B cell (primary cell): Measurements from ENCODE around the gene SMARCC2. TPM values are rescaled to one million over a fixed set of nuclear protein-coding genes. Genes with fewer than 3 reads are reported as not detected.

ENCODE experiments used
- ATAC-seq: fragments of 200-7000 bp; cut with Tn5 transposase; one replicate; pipeline ENCODE4 v1.10.0; 2021; ENCODE audit warnings: low read depth, mild to moderate bottlenecking, moderate number of reproducible peaks, moderate library complexity
- CTCF ChIA-PET: fragments of 350-600 bp; sonication (Branson Sonifier 250); formaldehyde crosslinking; loops from one replicate; lab custom pipeline; 2021; ENCODE audit warnings: antibody characterized with exemption, inconsistent platforms; lab: Charles Lee
- POLR2A ChIA-PET: fragments of 350-600 bp; sonication (Branson Sonifier 250); formaldehyde crosslinking; loops from one replicate; lab custom pipeline; 2021; ENCODE audit warnings: antibody characterized with exemption; lab: Charles Lee
- DNase-seq: peaks from one replicate; pipeline ENCODE4 v3.0.0; 2013
- H2AFZ ChIP-seq: 2 replicates; pipeline ENCODE4 v1.6.1; 2012; ENCODE audit warnings: mild to moderate bottlenecking, low read depth, low read length; ENCODE audit not compliant: insufficient read depth, poor library complexity, severe bottlenecking
- H3K27ac ChIP-seq, 2 donors: 1 replicate in 1 of 2; 2 replicates in 1 of 2; pipeline ENCODE4 v1.5.1; 2012 to 2013; ENCODE audit warnings: low read length in 2 of 2, mild to moderate bottlenecking in 2 of 2, moderate library complexity in 1 of 2
- H3K27me3 ChIP-seq, 4 experiments: fragments of 200-600 bp in 1 of 4; sonication (generic) in 1 of 4; replicated peaks in 1 of 4; 1 replicate in 2 of 4; 2 replicates in 2 of 4; pipeline versions ENCODE4 v1.6.1 to v1.7.0; 2013 to 2016; ENCODE audit warnings: low read length in 3 of 4, mild to moderate bottlenecking in 2 of 4, mixed read lengths in 1 of 4, moderate library complexity in 1 of 4; ENCODE audit not compliant: insufficient read depth in 4 of 4, control insufficient read depth in 3 of 4; ENCODE audit errors: control extremely low read depth in 1 of 4
- H3K36me3 ChIP-seq, 2 experiments: replicated peaks in 1 of 2; 1 replicate in 1 of 2; 2 replicates in 1 of 2; pipeline versions ENCODE4 v1.6.1 to v1.7.1; 2013; ENCODE audit warnings: low read length in 1 of 2; ENCODE audit not compliant: insufficient read depth in 2 of 2, control insufficient read depth in 1 of 2; ENCODE audit errors: control extremely low read depth in 1 of 2, extremely low read depth in 1 of 2
- H3K4me1 ChIP-seq, 2 donors: fragments of 200-600 bp in 1 of 2; sonication (generic) in 1 of 2; 1 replicate in 1 of 2; 2 replicates in 1 of 2; pipeline versions ENCODE4 v1.5.1 to v1.6.1; 2013 to 2017; ENCODE audit warnings: low read length in 2 of 2; ENCODE audit not compliant: control insufficient read depth in 2 of 2, insufficient read depth in 2 of 2
- H3K4me2 ChIP-seq: replicated peaks from 2 replicates; pipeline ENCODE3; 2012; ENCODE audit warnings: mild to moderate bottlenecking, low read depth, low read length; ENCODE audit not compliant: poor library complexity, severe bottlenecking
- H3K4me3 ChIP-seq, 5 experiments: fragments of 200-600 bp in 1 of 5; sonication (generic) in 1 of 5; 1 replicate in 3 of 5; 2 replicates in 2 of 5; pipeline versions ENCODE4 v1.5.1 to v1.7.0; 2011 to 2016; ENCODE audit warnings: low read length in 4 of 5, mild to moderate bottlenecking in 4 of 5, low read depth in 2 of 5, control low read depth in 1 of 5, moderate library complexity in 1 of 5; ENCODE audit not compliant: insufficient read depth in 1 of 5; ENCODE audit errors: control extremely low read depth in 1 of 5, extremely low read depth in 1 of 5
- H3K79me2 ChIP-seq: fragments of 200-600 bp; sonication (generic); one replicate; pipeline ENCODE4 v1.6.0; 2016; ENCODE audit warnings: low read length; ENCODE audit not compliant: control insufficient read depth, insufficient read depth
- H3K9ac ChIP-seq: fragments of 200-600 bp; sonication (generic); 2 replicates; pipeline ENCODE4 v1.6.1; 2017; ENCODE audit warnings: mild to moderate bottlenecking, low read length, moderate library complexity
- H3K9me3 ChIP-seq, 3 donors: one replicate each; pipeline versions ENCODE4 v1.6.1 to v1.7.1; 2013; ENCODE audit warnings: low read length in 2 of 3; ENCODE audit not compliant: control insufficient read depth in 2 of 3, insufficient read depth in 1 of 3; ENCODE audit errors: control extremely low read depth in 1 of 3
- H4K20me1 ChIP-seq: 2 replicates; pipeline ENCODE4 v1.6.0; 2012; ENCODE audit warnings: mild to moderate bottlenecking, low read length; ENCODE audit not compliant: insufficient read depth, control insufficient read depth, poor library complexity, severe bottlenecking
- H3K27ac Mint-ChIP-seq: one replicate; pipeline ENCODE4 v1.8.0; 2021; ENCODE audit warnings: mixed read lengths
- H3K27me3 Mint-ChIP-seq: one replicate; pipeline ENCODE4 v1.8.0; 2021; ENCODE audit warnings: mixed read lengths
- H3K4me1 Mint-ChIP-seq: one replicate; pipeline ENCODE4 v1.8.0; 2021; ENCODE audit warnings: mixed read lengths
- H3K4me3 Mint-ChIP-seq: one replicate; pipeline ENCODE4 v1.8.0; 2021; ENCODE audit warnings: mixed read lengths
- H3K9me3 Mint-ChIP-seq: one replicate; pipeline ENCODE4 v1.8.0; 2022; ENCODE audit warnings: mixed read lengths; ENCODE audit not compliant: insufficient read depth
- CTCF ChIP-seq: fragments of 200-600 bp; IDR thresholded peaks from one replicate; pipeline ENCODE4 v1.8.0; 2022; ENCODE audit warnings: antibody characterized with exemption, mild to moderate bottlenecking
- EZH2 ChIP-seq: IDR thresholded peaks from 2 replicates; pipeline ENCODE4 v1.6.1; 2012; ENCODE audit warnings: borderline replicate concordance, low read depth, mild to moderate bottlenecking, moderate library complexity, low read length; ENCODE audit not compliant: insufficient read depth, poor library complexity, severe bottlenecking
- WGBS: methylation state at CpG from one replicate; pipeline ENCODE4 v1.1.5; 2013; ENCODE audit warnings: missing lambda C conversion rate; ENCODE audit not compliant: insufficient coverage; 5-methylcytosine and 5-hydroxymethylcytosine counted together
- intact Hi-C: fragments of 100-400 bp; cut with micrococcal nuclease; formaldehyde crosslinking; loops from one replicate; pipeline ENCODE4 v1.10.0; 2022
- polyA plus RNA-seq: library from polyadenylated mRNA; depleted of rRNA; stranded (reverse); fragments of >200 nt; gene quantifications from 2 replicates; pipeline ENCODE4 v1.2.3, GENCODE V29; 2012
- total RNA-seq, 2 donors: library from RNA; stranded (reverse); fragments of 120-200 nt in 1 of 2; gene quantifications; 1 replicate in 1 of 2; 2 replicates in 1 of 2; pipeline versions ENCODE4 v1.2.3 to v1.2.4, GENCODE V29; 2013 to 2022

The SMARCC2 gene
- total and polyA plus RNA-seq, 2 donors (not counting 1 experiment from before 2014, with no cell fraction given), result 70.4 to 198 TPM

- H3K4me3 Mint-ChIP-seq, result peak overlapping the region; percentile 35
- H3K27ac ChIP-seq, result no peak overlapping the region
- peak overlapping the region; percentile 4 for H3K4me2 ChIP-seq
- no peak overlapping the region for H3K4me3 ChIP-seq
- CTCF ChIA-PET, result interaction anchor here (1.1 to 6.7 kb wide), 4 partner anchors 25 to 448 kb away, joined by 3 to 247 read pairs (median 14); partner anchors contain the start of genes ESYT1, RPL41 and ZC3H10
- H3K27me3 ChIP-seq, result no peaks in the 10 kb centered on the region
- WGBS, result no CpG with 5 or more reads among the region's 2 CpGs
- H3K79me2 ChIP-seq, result peaks cover 29% of the 10 kb centered on the region
- H4K20me1 ChIP-seq, result no peaks in the 10 kb centered on the region
- H3K4me1 ChIP-seq, result peaks cover 19 to 30% of the 10 kb centered on the region in 2 donors
- peaks cover 38% of the 10 kb centered on the region for H3K4me1 Mint-ChIP-seq
- POLR2A ChIA-PET, result interaction anchor here (0.9 kb wide), 1 partner anchor 69 kb away, joined by 4 read pairs; the partner anchor contains the start of gene ZC3H10
- TF ChIP-seq CTCF, result no peak
- TF ChIP-seq EZH2, result no peak
- no peaks in the 10 kb centered on the region for H3K27me3 Mint-ChIP-seq
- DNase-seq, result no peak
- H2AFZ ChIP-seq, result no peak overlapping the region
- H3K36me3 ChIP-seq, result peaks cover 4 to 38% of the 10 kb centered on the region in 2 experiments
- no peaks in the 10 kb centered on the region for H3K9me3 ChIP-seq
- intact Hi-C loops, result loop anchor here (10.0 kb wide), 1 partner anchor 142 kb away; the partner anchor contains the start of gene RPS26
- H3K9me3 Mint-ChIP-seq, result no peaks in the 10 kb centered on the region
- no peak for ATAC-seq
- no peak overlapping the region for H3K9ac ChIP-seq
- no peak overlapping the region for H3K27ac Mint-ChIP-seq
Observed at GRCh38 chr12:56186957-56187356, 2.3 kb downstream of the SMARCC2 start.

GRCh38 chr12:56178347-56178746 lies 10.9 kb downstream of the SMARCC2 start:
- DNase-seq (no peak), ATAC-seq (no peak)
- no peaks in the 10 kb centered on the region for H3K9me3 ChIP-seq
- intact Hi-C loops, result no loop called here
- no peaks in the 10 kb centered on the region for H3K4me1 Mint-ChIP-seq
- no peak overlapping the region for H3K4me3 Mint-ChIP-seq
- H3K4me3 ChIP-seq, result no peak overlapping the region
- H3K27me3 ChIP-seq, result no peaks in the 10 kb centered on the region
- no peaks in the 10 kb centered on the region for H4K20me1 ChIP-seq
- H3K4me1 ChIP-seq, result no peaks in the 10 kb centered on the region
- no peaks in the 10 kb centered on the region for H3K79me2 ChIP-seq
- no peak overlapping the region for H3K27ac ChIP-seq
- H3K4me2 ChIP-seq, result no peak overlapping the region
- 100% methylated on average over 2 of the region's 3 CpGs for WGBS
- H3K36me3 ChIP-seq, result peaks cover 20 to 63% of the 10 kb centered on the region in 2 experiments
- ChIA-PET POLR2A (no interaction called here), CTCF (interaction anchor here (1.9 kb wide), 1 partner anchor 10 kb away, joined by 5 read pairs; no protein-coding TSS in a partner anchor)
- no peak overlapping the region for H3K9ac ChIP-seq
- no peaks in the 10 kb centered on the region for H3K27me3 Mint-ChIP-seq
- H2AFZ ChIP-seq, result no peak overlapping the region
- no peak overlapping the region for H3K27ac Mint-ChIP-seq
- no peaks in the 10 kb centered on the region for H3K9me3 Mint-ChIP-seq
- TF ChIP-seq CTCF (no peak), EZH2 (no peak)
